ENCODE measurements around the gene BABAM2. TPM values are rescaled to one million over a fixed set of nuclear protein-coding genes. Genes with fewer than 3 reads are reported as not detected.

The BABAM2 gene
- total and polyA plus RNA-seq, 2 of the 4 experiments (the other 2 are of a cell fraction) = 20.9 to 23.1 TPM

- Histone ChIP-seq H3K36me3 (ENCODE audit: control insufficient read depth, insufficient read depth, low read length) (no peaks in the 10 kb centered on the region), H2BK15ac (ENCODE audit: low read depth, low read length) (0 out of 3 replicates have a peak overlapping the region, but pooled peaks have one; percentile 44), H4K5ac (ENCODE audit: low read depth, low read length) (no peak overlapping the region), H4K91ac (ENCODE audit: insufficient read depth, low read depth, low read length) (no peak overlapping the region), H4K8ac (ENCODE audit: low read depth in 2 of 2, low read length in 2 of 2) (no peak overlapping the region), H3K4ac (ENCODE audit: low read depth, low read length) (0 out of 2 replicates have a peak overlapping the region, but pooled peaks have one; percentile 1), H2BK120ac (ENCODE audit: low read depth, low read length) (no peak overlapping the region), H2BK5ac (ENCODE audit: low read depth, low read length, poor library complexity, severe bottlenecking) (no peak overlapping the region), H3K9me3 (ENCODE audit: control insufficient read depth, insufficient read depth, low read length) (peaks cover 6% of the 10 kb centered on the region), H2BK20ac (ENCODE audit: low read depth, low read length) (no peak overlapping the region), H3K4me1 (ENCODE audit: control insufficient read depth, insufficient read depth, low read length) (peaks cover 3% of the 10 kb centered on the region; the same call in 1 of the 2 replicates), H3K23ac (ENCODE audit: low read depth, low read length) (no peak overlapping the region), H3K9ac (ENCODE audit: low read depth, low read length) (no peak overlapping the region), H3K4me2 (ENCODE audit: low read depth, low read length) (no peak overlapping the region), H3K27me3 (ENCODE audit: control insufficient read depth, insufficient read depth, low read length) (no peaks in the 10 kb centered on the region), H3K18ac (ENCODE audit: low read depth, low read length) (no peak overlapping the region), H2AFZ (replicated peaks; ENCODE audit: low read length, poor library complexity) (no peak overlapping the region), H3K4me3 (ENCODE audit: insufficient read depth, low read depth, low read length) (no peak overlapping the region), H4K20me1 (ENCODE audit: insufficient read depth, low read length) (no peaks in the 10 kb centered on the region), H3K14ac (replicated peaks; ENCODE audit: low read depth, low read length) (0 out of 2 replicates have a peak overlapping the region, but pooled peaks have one; percentile 50), H3K9me1 (ENCODE audit: insufficient read depth, low read length) (no peaks in the 10 kb centered on the region; the same call in 1 of the 2 replicates), H3K56ac (ENCODE audit: extremely low read depth, insufficient read depth, low read length) (no peak overlapping the region), H2AK9ac (replicated peaks; ENCODE audit: low read depth, low read length, poor library complexity) (no peak overlapping the region), H2AK5ac (ENCODE audit: low read depth, low read length) (no peak overlapping the region), H3K79me1 (ENCODE audit: low read depth in 1 of 2, low read length in 2 of 2) (no peaks in the 10 kb centered on the region; a peak in 1 of 4 replicates), H3K27ac (ENCODE audit: insufficient read depth, low read length) (no peak overlapping the region)
- WGBS, 2 experiments (ENCODE audit: extremely low coverage in 2 of 2, insufficient read length in 1 of 2) = no CpG with 5 or more reads among the region's 3 CpGs
- ATAC-seq (ENCODE audit: low read depth) (no peak), DNase-seq (peak; percentile 45)
- intact Hi-C loops (cut with micrococcal nuclease) (no loop called here), in situ Hi-C loops (cut with MboI; ENCODE audit: low sequenced_read_pairs) (no loop called here), dilution Hi-C loops (cut with HindIII; ENCODE audit: low sequenced_read_pairs, unreplicated experiment) (no loop called here)
- ChIA-PET POLR2A (ENCODE audit: unreplicated experiment) (no interaction called here), CTCF (no interaction called here)
- TF ChIP-seq FOS (IDR thresholded peaks at IDR 0.05; ENCODE audit: low read depth, low read length) = no peak
- no peak for TF ChIP-seq CEBPB (IDR thresholded peaks at IDR 0.05; ENCODE audit: low read depth, low read length)
- no peak for TF ChIP-seq MXI1 (IDR thresholded peaks at IDR 0.05; ENCODE audit: borderline replicate concordance, low read depth, low read length)
- no peak for TF ChIP-seq RFX5 (IDR thresholded peaks at IDR 0.05; ENCODE audit: low read depth, low read length)
- TF ChIP-seq RAD21 (IDR thresholded peaks at IDR 0.05; ENCODE audit: low read length) = no peak
- TF ChIP-seq USF2 (IDR thresholded peaks at IDR 0.05; ENCODE audit: low read depth, low read length) = no peak
- BruUV-seq (replicated peaks) = no TSS peak
Measured at GRCh38 chr2:28152585-28153280, 262.2 kb downstream of the BABAM2 start.
